Measurements from ENCODE around the gene CASP2. TPM values are rescaled to one million over a fixed set of nuclear protein-coding genes. Genes with fewer than 3 reads are reported as not detected.

Gene CASP2
- total RNA-seq, 1 experiment from 2014 or later: 62.0 TPM

GRCh38 chr7:143300959-143301935 lies 13.1 kb downstream of the CASP2 start:
- H3K4me3 Mint-ChIP-seq (ENCODE audit: unreplicated experiment): no peak overlapping the region
- no peaks in the 10 kb centered on the region for H3K9me3 Mint-ChIP-seq (ENCODE audit: unreplicated experiment)
- no peak for DNase-seq
- Histone ChIP-seq H3K9me3 (no peaks in the 10 kb centered on the region), H3K27me3 (replicated peaks; ENCODE audit: control insufficient read depth, insufficient read depth, low read length) (no peaks in the 10 kb centered on the region), H3K4me1 (peaks cover 8% of the 10 kb centered on the region; the same call in 1 of the 2 replicates), H3K36me3 (ENCODE audit: control insufficient read depth, insufficient read depth, low read length) (peaks cover 9% of the 10 kb centered on the region), H3K4me3 (ENCODE audit: low read depth, low read length) (no peak overlapping the region)
- no peak for TF ChIP-seq CTCF (IDR thresholded peaks at IDR 0.05; ENCODE audit: insufficient read depth in 1 of 2, low read depth in 1 of 2, low read length in 1 of 2, severe bottlenecking in 1 of 2, unreplicated experiment in 1 of 2)
- H3K27me3 Mint-ChIP-seq (ENCODE audit: insufficient read depth, unreplicated experiment): no peaks in the 10 kb centered on the region
- H3K4me1 Mint-ChIP-seq (ENCODE audit: low read depth, unreplicated experiment): peaks cover 12% of the 10 kb centered on the region
- peaks cover 96% of the 10 kb centered on the region for H3K36me3 Mint-ChIP-seq (ENCODE audit: insufficient read depth, unreplicated experiment)
- no peak overlapping the region for H3K27ac Mint-ChIP-seq (ENCODE audit: unreplicated experiment)
- ChIA-PET CTCF (interaction anchor here (0.6 to 1.0 kb wide), 4 partner anchors 38 to 86 kb away, joined by 3 to 5 read pairs (median 3); no protein-coding TSS in a partner anchor), POLR2A (interaction anchor here (1.0 kb wide), 1 partner anchor 13 kb away, joined by 4 read pairs; the partner anchor contains the start of gene CASP2)
- no TSS peak for BruUV-seq (replicated peaks)
- intact Hi-C loops (cut with micrococcal nuclease; ENCODE audit: unreplicated experiment): loop anchor here (1.0 kb wide), 1 partner anchor 38 kb away; the partner anchor contains the start of gene GSTK1

DNA sequence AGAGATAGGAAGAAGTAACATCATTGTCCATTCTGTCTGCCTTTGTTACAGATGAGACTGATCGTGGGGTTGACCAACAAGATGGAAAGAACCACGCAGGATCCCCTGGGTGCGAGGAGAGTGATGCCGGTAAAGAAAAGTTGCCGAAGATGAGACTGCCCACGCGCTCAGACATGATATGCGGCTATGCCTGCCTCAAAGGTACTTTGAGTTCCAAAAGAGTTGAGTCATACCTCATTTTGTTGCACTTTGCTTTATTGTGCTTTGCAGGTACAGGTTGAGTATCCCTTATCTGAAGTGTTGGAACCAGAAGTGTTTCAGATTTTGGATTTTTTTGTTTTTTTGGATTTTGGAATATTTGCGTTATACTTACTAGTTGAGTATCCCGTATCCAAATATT lies 15.6 kb downstream of the CASP2 start:
- H3K4me1 Mint-ChIP-seq (ENCODE audit: low read depth, unreplicated experiment): peaks cover 9% of the 10 kb centered on the region
- no peaks in the 10 kb centered on the region for H3K9me3 Mint-ChIP-seq (ENCODE audit: unreplicated experiment)
- H3K36me3 Mint-ChIP-seq (ENCODE audit: insufficient read depth, unreplicated experiment): peaks cover 100% of the 10 kb centered on the region
- Histone ChIP-seq H3K4me3 (ENCODE audit: low read depth, low read length) (no peak overlapping the region), H3K36me3 (ENCODE audit: control insufficient read depth, insufficient read depth, low read length) (peaks cover 11% of the 10 kb centered on the region), H3K9me3 (no peaks in the 10 kb centered on the region), H3K4me1 (0 out of 2 replicates have a peak, but pooled peaks cover 6% of the 10 kb centered on the region), H3K27me3 (replicated peaks; ENCODE audit: control insufficient read depth, insufficient read depth, low read length) (no peaks in the 10 kb centered on the region)
- intact Hi-C loops (cut with micrococcal nuclease; ENCODE audit: unreplicated experiment): no loop called here
- no peak overlapping the region for H3K27ac Mint-ChIP-seq (ENCODE audit: unreplicated experiment)
- TF ChIP-seq CTCF (IDR thresholded peaks at IDR 0.05; ENCODE audit: insufficient read depth in 1 of 2, low read depth in 1 of 2, low read length in 1 of 2, severe bottlenecking in 1 of 2, unreplicated experiment in 1 of 2): no peak
- no TSS peak for BruUV-seq (replicated peaks)
- ChIA-PET CTCF (no interaction called here), POLR2A (no interaction called here)
- no peak for DNase-seq
- no peaks in the 10 kb centered on the region for H3K27me3 Mint-ChIP-seq (ENCODE audit: insufficient read depth, unreplicated experiment)
- no peak overlapping the region for H3K4me3 Mint-ChIP-seq (ENCODE audit: unreplicated experiment)

GRCh38 chr7:143304938-143305337 lies 16.8 kb downstream of the CASP2 start:
- Mint-ChIP-seq H3K4me1 (ENCODE audit: low read depth, unreplicated experiment) (peaks cover 9% of the 10 kb centered on the region), H3K27ac (ENCODE audit: unreplicated experiment) (no peak overlapping the region), H3K27me3 (ENCODE audit: insufficient read depth, unreplicated experiment) (no peaks in the 10 kb centered on the region), H3K9me3 (ENCODE audit: unreplicated experiment) (no peaks in the 10 kb centered on the region), H3K36me3 (ENCODE audit: insufficient read depth, unreplicated experiment) (peaks cover 99% of the 10 kb centered on the region), H3K4me3 (ENCODE audit: unreplicated experiment) (no peak overlapping the region)
- no TSS peak for BruUV-seq (replicated peaks)
- Histone ChIP-seq H3K36me3 (ENCODE audit: control insufficient read depth, insufficient read depth, low read length) (peaks cover 11% of the 10 kb centered on the region), H3K27me3 (replicated peaks; ENCODE audit: control insufficient read depth, insufficient read depth, low read length) (no peaks in the 10 kb centered on the region), H3K9me3 (no peaks in the 10 kb centered on the region), H3K4me1 (0 out of 2 replicates have a peak, but pooled peaks cover 6% of the 10 kb centered on the region), H3K4me3 (ENCODE audit: low read depth, low read length) (no peak overlapping the region)
- no peak for TF ChIP-seq CTCF (IDR thresholded peaks at IDR 0.05; ENCODE audit: insufficient read depth in 1 of 2, low read depth in 1 of 2, low read length in 1 of 2, severe bottlenecking in 1 of 2, unreplicated experiment in 1 of 2)
- CTCF ChIA-PET: interaction anchor here (1.5 to 1.9 kb wide), 2 partner anchors 17 to 65 kb away, joined by 5 to 6 read pairs; partner anchors contain the start of gene CASP2
- intact Hi-C loops (cut with micrococcal nuclease; ENCODE audit: unreplicated experiment): loop anchor here (1.0 kb wide), 1 partner anchor 65 kb away; no protein-coding TSS in a partner anchor
- POLR2A ChIA-PET: no interaction called here
- DNase-seq: no peak

Measured in Caco-2 (cell line).